ENCODE measurements around the gene JAK3.

Gene JAK3

DNA sequence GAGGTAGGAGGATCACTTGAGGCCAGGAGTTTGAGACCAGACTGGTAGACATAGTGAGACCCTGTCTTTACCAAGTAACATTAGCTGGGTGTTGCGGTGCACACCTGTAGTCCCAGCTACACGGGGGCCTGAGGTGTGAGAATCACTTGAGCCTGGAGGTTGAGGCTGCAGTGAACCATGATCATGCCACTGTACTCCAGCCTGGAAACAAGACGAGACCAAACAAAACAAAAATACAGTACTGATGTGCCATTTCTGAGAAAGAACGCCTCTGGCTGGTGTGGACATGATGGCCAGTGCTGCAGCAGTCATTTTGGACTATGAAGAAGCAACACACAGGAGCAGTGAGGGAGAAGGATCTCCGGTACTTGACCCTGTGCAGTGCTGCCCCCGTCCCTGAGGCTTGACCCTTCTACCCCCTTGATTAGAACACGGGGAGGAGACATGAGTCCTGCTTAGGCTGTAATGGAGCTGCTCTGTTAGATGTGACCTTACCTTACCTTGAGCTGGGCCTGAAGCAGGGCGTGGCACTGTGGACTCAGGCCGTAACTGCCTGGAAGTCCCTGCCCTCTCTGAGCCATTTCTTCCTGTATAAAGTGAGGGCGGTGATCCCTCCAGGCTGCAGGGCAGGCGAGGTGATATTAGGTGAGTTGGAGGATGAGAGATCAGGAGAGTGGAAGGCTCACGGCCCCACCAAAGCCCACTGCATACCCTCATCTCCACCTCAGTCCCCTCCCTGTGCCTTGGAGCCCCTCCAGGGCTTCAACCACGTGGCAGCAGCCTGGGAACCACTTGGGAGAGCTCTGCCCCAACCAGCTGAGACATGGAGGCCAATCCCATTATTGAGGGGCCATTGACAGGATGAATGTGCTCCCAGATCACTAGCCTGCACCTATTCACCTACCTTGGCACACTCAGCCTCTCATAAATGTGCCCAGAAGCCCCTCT, 17.9 kb upstream of the JAK3 start:
- no peak for DNase-seq

DNA sequence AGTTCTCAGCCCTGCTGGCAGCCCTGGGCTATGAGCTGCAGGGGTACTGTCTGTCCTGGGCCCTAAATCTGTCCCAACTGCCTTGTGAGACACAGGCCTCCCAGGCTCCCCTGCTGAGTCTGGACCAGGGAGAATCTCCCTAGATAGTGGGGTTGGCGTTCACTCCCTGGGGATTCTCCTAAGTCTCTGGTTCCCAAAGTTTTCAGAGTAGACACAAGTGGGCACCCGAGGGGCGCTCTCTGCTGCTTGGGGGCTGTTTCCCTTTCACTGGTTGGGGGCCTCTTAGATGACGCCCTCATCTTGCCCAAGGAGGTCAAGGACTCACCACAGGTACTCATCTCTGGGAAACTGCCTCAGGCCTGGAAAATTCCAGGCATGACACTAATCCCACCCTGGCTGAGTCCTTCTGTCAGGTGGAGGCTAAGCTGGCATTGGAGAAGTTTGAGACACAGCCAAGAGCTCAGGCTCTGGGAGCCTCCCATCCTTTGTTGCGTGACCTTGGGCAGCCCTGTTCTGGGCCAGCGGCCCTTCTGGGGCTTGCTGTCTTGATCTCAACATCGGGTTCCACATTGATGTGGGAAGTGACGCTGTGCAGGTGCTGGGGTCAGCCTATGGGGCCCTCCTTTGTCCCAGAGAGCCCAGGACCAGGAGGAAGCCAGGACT, 15.9 kb upstream of the JAK3 start:
- DNase-seq, result no peak

DNA sequence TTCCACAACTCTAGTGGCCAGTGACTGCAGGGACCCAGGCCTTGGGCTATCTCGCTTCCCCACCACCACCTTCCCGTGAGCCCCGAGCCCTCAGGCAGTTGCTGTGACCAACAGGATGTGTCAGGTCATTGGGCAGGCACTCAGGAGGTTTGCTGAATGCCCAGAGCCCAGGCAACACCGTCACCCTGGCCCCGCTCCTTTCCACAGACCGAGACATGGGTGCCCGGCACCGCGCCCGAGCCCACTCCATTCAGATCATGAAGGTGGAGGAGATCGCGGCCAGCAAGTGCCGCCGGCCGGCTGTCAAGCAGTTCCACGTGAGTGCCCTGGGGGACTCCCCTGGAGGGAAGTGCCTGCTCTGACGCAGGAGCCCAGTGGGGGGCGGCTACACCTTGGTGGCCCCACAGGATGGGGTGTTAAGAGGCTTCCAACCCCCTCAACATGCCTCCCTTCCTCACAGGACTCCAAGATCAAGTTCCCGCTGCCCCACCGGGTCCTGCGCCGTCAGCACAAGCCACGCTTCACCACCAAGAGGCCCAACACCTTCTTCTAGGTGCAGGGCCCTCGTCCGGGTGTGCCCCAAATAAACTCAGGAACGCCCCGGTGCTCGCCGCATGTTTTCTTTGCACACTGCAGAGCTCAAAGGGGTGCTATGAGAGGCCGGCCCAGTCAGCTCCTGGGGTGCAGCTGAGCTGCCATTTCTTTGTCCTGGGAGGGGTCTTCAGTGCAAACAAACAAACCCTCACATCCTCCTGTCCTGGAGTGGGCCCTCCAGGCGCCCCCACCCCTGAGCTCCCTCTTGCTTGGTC, 15.1 kb upstream of the JAK3 start:
- no peak for DNase-seq

DNA sequence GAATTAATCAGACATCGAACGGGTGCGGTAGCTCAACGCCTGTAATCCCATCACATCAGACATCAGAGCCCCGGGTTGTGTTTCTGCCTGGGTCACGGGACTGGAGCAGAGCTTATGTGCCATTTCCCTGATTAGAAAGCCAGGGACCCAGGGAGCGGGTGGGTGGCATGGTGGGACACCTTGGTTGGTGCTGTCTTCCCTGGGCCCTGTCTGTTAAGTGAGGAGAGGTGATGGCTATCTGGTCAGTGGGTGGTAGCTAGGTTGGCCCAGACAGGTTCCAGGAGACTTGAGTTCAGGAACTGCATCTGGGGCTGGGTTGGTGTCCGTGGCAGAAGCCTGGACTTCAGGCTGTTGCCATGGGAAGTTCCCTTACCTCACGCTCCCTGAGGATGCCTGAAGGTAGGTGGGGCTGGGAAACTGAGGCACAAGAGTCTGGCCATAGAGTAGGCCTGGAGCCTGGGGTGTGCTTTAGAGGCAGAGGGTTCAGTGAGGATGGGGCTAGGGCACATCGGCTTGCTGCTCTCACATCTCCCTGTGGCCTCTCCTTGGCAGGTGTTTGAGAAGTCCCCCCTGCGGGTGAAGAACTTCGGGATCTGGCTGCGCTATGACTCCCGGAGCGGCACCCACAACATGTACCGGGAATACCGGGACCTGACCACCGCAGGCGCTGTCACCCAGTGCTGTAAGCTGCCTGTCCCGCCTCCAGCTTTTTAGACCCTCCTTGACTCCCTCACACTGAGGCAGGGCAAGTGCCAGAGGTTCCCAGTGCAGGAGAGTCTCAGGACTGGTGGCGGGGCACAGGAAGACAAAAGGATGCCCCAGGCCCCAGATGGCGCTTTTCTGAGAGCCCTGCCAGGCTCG, 14.0 kb upstream of the JAK3 start:
- no peak for DNase-seq

DNA sequence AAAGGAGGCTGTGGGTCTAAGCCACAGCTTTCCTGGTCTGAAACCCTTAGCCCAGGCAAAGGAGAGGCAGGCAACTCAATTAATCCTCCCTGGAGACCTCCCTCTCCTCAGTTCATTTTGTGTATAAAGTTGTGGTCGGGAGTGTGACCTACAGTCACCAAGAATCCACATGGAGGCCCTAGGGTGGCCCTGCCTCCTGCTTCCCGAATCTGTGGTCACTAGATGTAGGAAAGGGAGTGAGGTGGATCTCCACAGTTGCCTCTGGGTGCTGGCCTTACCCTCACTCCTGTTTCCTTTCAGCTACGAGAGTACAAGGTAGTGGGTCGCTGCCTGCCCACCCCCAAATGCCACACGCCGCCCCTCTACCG, 13.2 kb upstream of the JAK3 start:
- DNase-seq, result no peak

DNA sequence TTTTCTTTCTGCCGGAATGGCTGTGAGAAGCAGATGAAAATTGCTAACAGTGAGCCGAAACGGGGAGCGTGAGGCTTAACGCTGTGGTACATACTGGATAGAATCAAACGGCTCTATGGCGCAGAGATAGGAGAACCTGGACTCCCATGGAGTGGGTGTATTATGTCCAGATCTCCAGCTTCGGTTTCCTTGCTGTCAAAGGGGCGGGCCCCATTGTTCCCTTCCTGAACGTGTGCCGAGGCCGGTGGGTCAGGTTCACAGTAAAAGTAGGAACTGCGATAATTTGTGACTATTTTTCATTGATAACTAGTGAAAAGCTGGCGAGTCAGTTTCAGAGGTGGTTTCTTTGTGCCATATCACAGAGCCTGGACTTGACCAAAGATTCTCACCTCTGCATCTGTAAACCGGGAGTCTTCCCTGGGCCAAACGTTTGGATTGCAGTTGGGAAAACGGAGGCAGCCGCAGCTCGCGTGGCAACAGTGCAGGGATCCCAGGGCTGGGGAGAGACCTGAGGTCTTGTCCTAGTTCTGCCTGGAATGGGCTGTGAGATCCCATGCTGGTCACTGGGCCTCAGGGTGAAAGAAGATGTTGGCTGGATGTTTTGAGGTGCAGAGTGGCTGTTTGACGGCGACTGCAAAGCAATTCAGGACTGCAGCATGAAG, 12.7 kb upstream of the JAK3 start:
- no peak for DNase-seq

DNA sequence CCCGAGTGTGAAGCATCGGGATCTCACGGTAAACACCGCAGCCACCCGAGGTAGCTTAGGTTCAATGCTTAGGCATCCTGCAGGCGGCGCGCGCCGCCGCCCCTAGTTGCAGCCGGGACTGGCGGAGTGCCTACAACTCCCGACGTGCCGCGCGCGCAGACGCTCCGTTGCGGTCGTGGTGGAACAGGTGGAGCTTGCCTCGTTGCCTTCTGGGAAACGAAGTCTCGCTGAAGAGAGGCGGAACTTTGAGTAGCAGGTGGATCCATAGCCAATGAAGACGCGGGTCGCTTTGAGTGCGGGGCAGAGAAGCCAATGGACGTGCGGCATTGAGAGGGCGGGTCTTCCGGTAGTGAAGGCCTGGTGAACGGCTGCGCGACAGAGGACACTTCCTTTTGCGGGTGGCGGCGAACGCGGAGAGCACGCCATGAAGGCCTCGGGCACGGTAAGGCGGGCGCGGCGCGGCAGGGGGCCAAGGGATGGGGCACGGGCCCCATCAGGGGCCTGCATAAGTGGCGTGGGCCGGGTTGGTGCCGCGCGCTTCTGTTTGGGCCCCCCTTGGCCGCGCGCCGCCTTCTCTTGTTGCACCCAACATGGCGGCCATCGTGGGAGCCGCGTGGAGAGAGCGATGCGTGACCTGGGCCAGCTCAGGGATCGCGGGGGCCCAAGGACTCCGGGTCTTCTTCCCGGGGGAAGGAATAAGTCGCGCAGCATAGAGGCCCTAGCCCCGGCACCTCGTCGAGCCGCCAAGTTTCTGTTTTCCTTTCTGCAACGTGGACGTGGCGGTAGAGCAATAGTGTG, 11.9 kb upstream of the JAK3 start, which contains the start of gene RPL18A:
TSS of gene RPL18A (plus strand) at position 378 of the 798 bp plus-strand sequence. CDS start at position 425, 47 bp downstream.
- peak; percentile 99 for DNase-seq

DNA sequence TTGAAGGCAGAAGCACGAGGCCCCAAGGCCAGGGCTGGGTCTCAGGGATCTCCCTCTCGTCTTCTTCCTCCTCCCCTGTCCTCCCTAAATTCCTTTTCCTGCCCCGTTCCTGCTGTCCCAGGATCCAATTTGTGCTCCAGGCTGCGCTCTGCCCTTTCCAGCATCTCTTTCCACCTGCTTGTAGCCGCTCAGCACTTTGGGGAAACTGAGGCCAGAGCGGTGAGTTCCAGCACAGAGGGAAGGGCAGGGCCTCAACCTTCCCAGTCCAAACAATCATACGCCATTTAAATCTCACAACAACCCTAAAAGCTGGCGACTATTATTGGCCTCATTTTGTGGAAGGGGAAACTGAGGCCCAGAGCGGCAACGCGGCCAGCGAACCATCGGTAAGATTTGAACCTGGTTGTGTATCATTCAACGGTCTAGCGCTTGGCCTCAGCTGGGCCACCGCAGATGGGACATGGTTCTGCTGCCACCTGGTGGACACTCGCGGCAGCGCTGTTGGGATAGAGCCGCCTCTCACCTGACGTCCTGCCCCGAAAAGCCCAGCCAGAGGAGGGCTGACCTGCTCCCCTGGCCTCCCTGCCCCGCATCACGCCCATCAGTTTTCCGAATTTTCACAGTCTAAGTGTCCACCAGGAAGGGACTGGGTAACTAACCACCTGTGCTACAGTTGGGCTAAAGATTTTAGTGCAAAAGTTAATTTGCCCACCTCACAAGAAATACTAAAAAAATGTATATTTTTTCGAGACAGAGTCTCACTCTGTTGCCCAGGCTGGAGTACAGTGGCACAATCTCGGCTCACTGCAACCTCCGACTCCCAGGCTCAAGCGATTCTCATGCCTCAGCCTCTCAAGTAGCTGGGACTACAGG, 7.7 kb upstream of the JAK3 start:
- peak; percentile 72 for DNase-seq

DNA sequence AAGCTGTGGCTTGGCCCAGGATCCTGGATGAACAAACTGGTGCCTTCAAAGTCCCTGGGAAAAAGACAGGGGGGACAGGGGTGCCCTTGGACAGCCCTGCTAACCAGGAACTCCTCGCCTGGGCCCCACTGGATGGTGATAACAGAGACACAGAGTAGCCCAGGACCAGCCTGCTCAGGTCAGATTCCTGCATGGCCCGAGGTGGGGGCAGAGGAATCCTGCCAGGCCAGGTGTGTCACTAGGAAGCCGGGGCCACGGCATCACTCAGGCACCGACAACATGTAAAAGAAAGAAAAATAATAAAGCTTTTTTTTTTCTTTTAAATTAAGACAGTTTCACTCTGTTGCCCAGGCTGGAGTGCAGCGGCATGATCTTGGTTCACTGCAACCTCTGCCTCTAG, 6.3 kb upstream of the JAK3 start:
- DNase-seq, result no peak

DNA sequence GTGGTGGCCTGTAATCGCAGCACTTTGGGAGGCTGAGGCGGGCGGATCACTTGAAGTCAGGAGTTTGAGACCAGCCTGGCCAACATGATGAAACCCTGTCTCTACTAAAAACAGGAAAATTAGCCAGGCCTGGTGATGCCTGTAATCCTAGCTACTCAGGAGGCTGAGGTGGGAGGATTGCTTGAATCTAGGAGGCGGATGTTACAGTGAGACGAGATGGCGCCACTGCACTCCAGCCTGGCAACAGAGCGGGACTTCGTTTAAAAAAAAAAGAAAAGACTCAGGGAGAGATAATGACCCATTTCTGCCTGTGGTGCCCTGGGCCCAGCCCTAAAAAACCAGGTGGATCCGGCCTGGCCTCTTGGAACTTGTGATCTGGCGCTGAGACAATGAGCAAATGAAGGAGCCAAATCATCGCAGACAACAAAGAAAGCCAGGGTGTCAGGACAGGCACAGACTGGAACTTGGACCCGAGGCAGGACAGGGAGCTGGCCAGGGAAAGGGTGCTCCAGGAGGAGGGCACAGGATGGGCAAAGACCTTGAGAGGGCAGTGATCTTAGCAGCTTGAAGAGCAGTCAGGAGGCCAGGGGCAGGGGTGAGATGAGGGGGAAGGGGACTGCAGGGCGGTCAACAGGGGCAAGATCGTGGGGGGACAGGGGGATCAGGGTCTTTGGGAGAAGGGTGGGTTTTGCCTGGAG, 962 bp upstream of the JAK3 start:
- DNase-seq, result no peak

DNA sequence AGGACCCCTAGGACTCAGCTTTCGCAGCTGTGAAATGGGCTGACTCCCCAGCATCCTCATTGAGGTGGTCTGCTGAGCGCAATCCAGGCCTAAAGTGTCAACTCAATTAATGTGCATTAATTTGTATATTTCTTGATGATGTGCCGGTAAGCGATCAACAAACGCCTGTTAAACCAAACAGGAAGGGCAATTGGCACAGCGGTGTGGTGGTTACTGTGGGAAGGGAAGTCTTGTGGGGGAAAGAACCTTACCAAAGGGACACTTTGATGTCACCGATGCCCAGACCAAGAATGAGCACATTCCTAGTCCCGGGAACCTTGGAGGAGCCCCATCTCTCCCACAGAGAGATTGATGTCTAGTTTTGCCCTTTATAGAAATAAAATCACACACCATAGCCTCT, 1.6 kb downstream of the JAK3 start:
- DNase-seq, result no peak

DNA sequence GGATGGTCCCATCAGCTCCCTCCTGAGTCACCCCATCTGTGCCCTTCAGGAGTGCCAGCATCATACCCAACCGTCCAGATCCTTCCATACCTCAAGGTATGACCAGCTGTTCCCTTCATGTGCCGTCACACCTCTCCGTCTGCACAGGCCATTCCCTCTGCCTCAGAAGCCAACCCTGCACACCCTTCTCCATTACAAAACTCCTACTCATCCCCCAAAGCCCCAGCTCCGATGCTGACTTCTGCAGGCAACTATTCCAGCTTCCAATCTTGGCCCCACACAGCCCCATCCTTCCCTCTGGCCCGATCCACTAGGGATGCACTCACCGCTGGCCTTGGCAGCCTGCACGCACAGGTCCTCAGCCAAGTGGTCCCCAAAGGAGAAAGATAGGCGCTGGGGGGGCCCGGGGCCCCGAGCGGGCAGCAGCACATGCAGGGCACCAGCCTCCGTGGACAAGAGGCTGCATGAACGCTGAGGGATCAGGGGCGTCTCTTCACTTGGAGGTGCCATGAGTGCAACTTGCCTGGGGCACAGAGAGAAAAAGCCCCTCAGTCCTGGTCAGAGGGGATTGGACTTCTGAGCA, 3.8 kb downstream of the JAK3 start:
- DNase-seq, result no peak

DNA sequence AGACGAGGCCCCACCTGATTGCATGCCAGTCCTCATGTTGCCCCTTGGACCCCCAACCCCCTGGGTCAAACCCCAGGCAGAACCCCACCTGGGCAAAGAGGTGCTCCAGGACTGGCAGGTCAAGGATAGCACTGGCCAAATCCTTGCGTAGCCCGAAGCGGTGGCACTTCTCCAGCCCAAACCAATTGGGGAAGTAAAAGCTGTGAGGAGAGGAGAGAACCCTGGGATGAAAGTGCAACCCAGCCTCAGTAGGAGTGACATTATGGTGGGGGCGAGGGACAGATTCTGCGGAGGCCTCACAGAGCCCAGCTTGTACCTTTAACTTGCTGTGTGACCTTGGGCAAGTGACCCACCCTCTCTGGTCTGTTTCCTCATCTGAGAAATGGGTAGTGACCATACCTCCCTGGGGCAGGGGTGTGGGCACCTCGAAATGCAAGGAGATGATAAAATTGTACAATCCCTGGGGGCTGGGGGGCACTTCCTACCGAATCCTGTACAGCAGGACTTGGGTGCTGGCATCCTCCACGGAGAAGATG, 4.4 kb downstream of the JAK3 start:
- no peak for DNase-seq

DNA sequence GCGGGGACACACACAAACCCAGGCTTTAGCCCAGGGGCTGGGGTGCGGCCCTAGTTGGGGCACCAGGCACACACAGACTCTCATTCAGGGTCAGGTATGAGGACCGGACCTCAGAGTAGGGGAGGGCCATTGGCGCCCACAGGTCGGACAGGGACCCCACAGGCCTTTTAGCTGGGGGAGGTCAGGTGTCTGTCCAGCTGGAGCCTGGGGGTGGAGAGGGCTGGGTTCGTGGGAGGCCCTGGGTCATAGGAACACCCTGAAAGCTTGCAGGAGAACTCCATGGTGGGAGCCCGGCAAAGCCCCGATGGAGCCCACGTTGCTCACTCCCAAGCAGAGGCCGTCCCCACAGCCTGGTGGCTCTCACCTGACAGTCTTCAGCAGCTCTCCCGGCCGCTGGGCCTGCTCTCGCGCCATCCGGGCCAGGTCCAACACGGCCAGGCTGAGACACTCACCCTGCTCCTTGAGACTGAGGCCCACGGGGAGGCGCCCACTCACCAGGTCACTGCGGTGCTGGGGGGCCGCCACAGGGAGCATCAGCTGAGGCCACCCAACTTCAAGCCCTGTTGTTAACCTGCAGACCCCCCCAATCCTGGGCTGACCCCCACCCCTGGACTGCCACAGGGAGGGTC, 5.0 kb downstream of the JAK3 start:
- no peak for DNase-seq

DNA sequence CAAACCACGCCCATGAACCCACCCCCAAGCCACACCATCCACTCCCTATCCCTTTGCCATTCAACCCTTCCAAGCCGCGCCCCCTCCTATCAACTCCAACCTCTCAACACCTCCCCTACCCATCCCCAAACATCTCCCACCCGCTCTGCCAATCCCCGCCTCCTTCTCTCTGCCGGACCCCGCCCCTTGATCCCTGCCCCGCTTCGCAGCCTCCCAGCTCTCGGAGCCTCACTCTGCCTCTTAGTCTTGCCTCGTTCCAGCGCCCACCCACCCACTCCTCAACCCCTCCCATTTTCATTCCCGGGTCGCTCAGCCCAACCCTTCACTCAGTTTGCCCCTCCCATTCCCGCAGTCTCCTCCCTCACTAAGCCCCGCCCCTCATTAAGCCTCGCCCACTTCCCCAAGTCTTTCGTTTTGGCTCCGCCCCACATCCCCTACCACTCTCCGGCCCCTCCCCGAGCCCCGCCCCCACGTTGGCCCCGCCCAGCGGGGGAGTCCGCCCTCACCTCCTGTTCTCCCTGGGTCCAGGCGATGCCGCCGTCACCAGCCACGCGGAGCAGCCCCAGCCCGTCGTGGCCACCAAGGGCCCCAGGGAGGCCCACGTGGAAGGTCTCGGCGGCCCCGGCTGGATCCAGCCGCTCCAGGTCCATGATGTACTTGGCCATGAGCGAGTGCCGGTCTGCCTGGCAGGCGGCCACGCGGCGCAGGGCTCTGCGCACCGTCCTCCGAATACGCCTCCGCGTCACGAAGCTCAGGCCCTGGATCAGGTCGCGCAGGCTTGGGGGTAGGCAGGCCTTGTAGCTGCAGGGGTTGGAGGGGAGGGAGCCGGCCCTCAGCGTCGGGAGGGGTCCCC, 5.7 kb downstream of the JAK3 start:
- no peak for DNase-seq

DNA sequence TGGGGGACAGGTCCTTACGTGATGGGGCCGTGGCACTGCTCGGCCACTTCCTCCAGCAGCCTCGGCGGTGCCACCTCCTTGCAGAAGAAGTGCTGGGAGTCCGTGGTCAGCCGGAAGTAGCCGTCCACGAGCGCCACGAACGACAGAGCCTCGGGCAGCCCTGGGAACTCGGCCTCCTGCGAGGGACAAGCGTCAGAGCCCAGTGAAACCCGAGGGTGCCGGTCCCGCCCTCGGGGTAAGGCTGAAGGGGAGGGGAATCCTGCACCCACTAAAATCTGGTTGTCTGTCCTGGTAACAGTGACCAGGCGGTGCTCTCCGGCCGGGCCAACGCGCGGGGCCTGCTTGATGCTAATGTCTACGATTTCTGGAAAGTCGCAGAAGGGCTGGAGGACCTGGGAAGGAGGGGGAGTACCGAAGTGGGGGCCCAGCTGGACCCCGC, 6.4 kb downstream of the JAK3 start:
- DNase-seq, result no peak

DNA sequence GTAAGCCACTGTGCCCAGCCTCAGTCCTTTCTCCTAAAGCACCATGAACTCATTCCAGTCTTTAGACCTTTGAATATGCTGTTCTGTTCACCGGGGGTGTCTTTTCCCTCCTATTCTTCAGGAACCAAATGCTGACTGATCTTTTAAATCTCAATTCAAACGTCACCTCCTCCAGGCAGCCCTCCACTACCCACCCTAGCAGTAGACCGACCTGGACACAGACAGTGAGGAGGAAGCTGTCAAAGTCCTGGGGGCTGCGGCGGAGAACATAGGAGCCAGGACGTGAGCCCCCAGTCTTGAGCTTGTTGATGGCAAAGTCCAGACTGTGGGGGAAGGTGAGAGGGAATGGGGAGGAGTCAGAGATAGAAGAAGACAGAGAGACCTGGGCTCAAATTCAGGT, 7.8 kb downstream of the JAK3 start:
- DNase-seq, result no peak

Measured in activated gamma-delta T cell (primary cell).